Measurements from ENCODE around the gene PGAP2. TPM values are rescaled to one million over a fixed set of nuclear protein-coding genes. Genes with fewer than 3 reads are reported as not detected.
A peak's percentile ranks its signal among the peaks of the same experiment; 100 is the strongest.

PGAP2 gene
- total and polyA plus RNA-seq, 2 experiments from 2014 or later, result 39.3 to 43.2 TPM

GRCh38 chr11:3825473-3826154 is 17.3 kb downstream of the PGAP2 start (continued):
- TF ChIP-seq CTCF (conservative IDR thresholded peaks at IDR 0.05; ENCODE audit: low read depth in 2 of 2) (no peak), NANOG (IDR thresholded peaks at IDR 0.05; ENCODE audit: borderline replicate concordance) (no peak), ETS1 (IDR thresholded peaks at IDR 0.05) (no peak), POLR2AphosphoS5 (IDR thresholded peaks at IDR 0.05; ENCODE audit: low read depth) (no peak), ZNF114 (CRISPR knock-in tag; IDR thresholded peaks at IDR 0.05) (no peak)
- TF ChIP-seq, protein P1, sequence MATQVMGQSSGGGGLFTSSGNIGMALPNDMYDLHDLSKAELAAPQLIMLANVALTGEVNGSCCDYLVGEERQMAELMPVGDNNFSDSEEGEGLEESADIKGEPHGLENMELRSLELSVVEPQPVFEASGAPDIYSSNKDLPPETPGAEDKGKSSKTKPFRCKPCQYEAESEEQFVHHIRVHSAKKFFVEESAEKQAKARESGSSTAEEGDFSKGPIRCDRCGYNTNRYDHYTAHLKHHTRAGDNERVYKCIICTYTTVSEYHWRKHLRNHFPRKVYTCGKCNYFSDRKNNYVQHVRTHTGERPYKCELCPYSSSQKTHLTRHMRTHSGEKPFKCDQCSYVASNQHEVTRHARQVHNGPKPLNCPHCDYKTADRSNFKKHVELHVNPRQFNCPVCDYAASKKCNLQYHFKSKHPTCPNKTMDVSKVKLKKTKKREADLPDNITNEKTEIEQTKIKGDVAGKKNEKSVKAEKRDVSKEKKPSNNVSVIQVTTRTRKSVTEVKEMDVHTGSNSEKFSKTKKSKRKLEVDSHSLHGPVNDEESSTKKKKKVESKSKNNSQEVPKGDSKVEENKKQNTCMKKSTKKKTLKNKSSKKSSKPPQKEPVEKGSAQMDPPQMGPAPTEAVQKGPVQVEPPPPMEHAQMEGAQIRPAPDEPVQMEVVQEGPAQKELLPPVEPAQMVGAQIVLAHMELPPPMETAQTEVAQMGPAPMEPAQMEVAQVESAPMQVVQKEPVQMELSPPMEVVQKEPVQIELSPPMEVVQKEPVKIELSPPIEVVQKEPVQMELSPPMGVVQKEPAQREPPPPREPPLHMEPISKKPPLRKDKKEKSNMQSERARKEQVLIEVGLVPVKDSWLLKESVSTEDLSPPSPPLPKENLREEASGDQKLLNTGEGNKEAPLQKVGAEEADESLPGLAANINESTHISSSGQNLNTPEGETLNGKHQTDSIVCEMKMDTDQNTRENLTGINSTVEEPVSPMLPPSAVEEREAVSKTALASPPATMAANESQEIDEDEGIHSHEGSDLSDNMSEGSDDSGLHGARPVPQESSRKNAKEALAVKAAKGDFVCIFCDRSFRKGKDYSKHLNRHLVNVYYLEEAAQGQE (IDR thresholded peaks at IDR 0.05; ENCODE audit: unreplicated experiment), result no peak

DNA sequence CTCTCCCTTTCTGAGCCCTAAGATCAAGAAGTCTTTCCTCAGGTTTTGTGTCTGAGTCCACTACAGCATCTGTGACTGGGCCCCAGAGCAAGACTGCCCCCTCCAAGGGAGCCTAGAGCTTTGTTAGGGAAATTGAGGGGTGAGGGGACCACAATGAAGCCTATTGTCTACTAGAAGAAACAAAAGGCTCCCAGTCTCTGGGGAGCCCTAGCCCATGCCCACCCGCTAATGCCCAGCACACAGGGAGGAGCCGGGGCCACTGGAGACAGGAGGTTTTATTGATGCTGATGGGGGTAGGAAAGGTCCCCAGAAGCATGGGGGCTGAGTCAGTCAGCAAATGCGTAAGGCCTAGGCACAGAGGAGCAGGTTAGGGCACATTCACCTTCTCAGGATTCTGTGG is 18.4 kb downstream of the PGAP2 start:
- H2AFZ ChIP-seq, result no peak overlapping the region
- no peaks in the 10 kb centered on the region for H3K36me3 ChIP-seq (ENCODE audit: insufficient read depth)
- peak overlapping the region; percentile 34; the same call in 1 of the 2 replicates for H3K4me3 ChIP-seq
- H3K4me1 ChIP-seq (ENCODE audit: insufficient read depth), result peaks cover 31% of the 10 kb centered on the region
- DNase-seq (ENCODE audit: low spot score), result peak; percentile 60
- H3K4me1 Mint-ChIP-seq, result peaks cover 39% of the 10 kb centered on the region
- H3K9me3 Mint-ChIP-seq, result no peaks in the 10 kb centered on the region
- TF ChIP-seq ETS1 (IDR thresholded peaks at IDR 0.05) (no peak), EZH2 (IDR thresholded peaks at IDR 0.05; ENCODE audit: low read depth, unreplicated experiment) (no peak), CREB1 (CRISPR knock-in tag; IDR thresholded peaks at IDR 0.05; ENCODE audit: low read depth) (no peak), EZH2phosphoT487 (IDR thresholded peaks at IDR 0.05; ENCODE audit: unreplicated experiment) (no peak), ZNF331 (CRISPR knock-in tag; IDR thresholded peaks at IDR 0.05; ENCODE audit: low read depth) (no peak), NANOG (IDR thresholded peaks at IDR 0.05; ENCODE audit: borderline replicate concordance) (no peak)
- H3F3A ChIP-seq (replicated peaks; ENCODE audit: low read depth), result 0 out of 2 replicates have a peak, but pooled peaks cover 3% of the 10 kb centered on the region
- H3K9me2 ChIP-seq (ENCODE audit: insufficient read depth), result no peaks in the 10 kb centered on the region
- H3K27me3 ChIP-seq (ENCODE audit: insufficient read depth), result no peaks in the 10 kb centered on the region
- peaks cover 51% of the 10 kb centered on the region for H3K36me3 Mint-ChIP-seq (ENCODE audit: low read depth)
- H4K20me1 ChIP-seq (replicated peaks; ENCODE audit: insufficient read depth), result peaks cover 12% of the 10 kb centered on the region
- ATAC-seq, result peak; percentile 73
- H3K4me3 Mint-ChIP-seq, result peak overlapping the region; percentile 22; the same call in 1 of the 3 replicates
- peak overlapping the region; percentile 65 for H3K4me2 ChIP-seq
- 0 out of 2 replicates have a peak, but pooled peaks cover 6% of the 10 kb centered on the region for H3K79me2 ChIP-seq (replicated peaks; ENCODE audit: insufficient read depth)
- peak overlapping the region; percentile 43 for H3K27ac Mint-ChIP-seq
- peak overlapping the region; percentile 77 for H3K27ac ChIP-seq (ENCODE audit: low read depth)
- H3K27me3 Mint-ChIP-seq (ENCODE audit: insufficient read depth, low read depth, poor library complexity), result peaks cover 21% of the 10 kb centered on the region
